Activated CD4-positive, CD25-positive, alpha-beta regulatory T cell treated with anti-CD3 and anti-CD28 coated beads, Interleukin-2, amount 50 U/mL, for 16 hours (primary cell): ENCODE results near the gene IL15RA.
"Not testable (repeated sequence)": the region's sequence is repeated elsewhere in the genome, so short reads cannot be mapped to it uniquely, and the experiment has no call there.

ENCODE experiments used
- DNase-seq: peaks from one replicate; pipeline ENCODE4 v3.0.0-alpha.2; 2020; ENCODE audit warnings: low read depth, low spot score

The IL15RA gene

DNA sequence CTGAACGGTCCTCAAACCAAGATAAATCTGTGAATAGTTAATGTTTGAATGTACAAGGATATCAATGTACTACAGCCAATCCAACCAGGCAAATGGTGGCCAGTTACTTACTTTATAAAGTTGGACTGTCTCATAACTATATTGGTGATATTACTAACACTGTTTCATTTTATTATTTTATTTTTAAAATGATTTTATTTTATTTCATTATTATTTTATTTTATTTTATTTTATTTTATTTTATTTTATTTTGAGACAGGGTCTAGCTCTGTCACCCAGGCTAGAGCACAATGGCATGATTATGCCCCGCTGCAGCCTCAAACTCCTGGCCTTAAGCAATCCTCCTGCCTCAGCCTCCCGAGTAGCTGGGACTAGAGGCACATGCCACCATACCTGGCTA lies 6.8 kb downstream of the IL15RA start:
- no peak for DNase-seq

DNA sequence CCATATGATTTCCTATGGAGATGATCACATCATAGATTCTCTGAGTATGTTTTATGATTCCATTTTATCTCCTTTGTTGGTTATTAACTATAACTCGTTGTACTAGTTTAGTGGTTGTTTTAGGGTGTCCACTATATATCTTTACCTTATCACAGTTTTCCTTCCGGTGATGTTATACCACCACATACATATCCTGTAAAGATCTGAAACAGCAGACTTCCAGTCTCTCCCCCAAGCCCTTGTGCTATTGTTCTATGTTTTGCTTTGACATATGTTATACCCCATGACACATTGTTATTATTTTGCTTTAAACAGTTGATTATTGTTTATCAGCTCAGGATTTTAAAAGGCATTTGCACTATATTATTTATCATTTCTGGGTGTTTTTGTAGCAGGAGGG lies 7.3 kb downstream of the IL15RA start:
- no peak for DNase-seq

DNA sequence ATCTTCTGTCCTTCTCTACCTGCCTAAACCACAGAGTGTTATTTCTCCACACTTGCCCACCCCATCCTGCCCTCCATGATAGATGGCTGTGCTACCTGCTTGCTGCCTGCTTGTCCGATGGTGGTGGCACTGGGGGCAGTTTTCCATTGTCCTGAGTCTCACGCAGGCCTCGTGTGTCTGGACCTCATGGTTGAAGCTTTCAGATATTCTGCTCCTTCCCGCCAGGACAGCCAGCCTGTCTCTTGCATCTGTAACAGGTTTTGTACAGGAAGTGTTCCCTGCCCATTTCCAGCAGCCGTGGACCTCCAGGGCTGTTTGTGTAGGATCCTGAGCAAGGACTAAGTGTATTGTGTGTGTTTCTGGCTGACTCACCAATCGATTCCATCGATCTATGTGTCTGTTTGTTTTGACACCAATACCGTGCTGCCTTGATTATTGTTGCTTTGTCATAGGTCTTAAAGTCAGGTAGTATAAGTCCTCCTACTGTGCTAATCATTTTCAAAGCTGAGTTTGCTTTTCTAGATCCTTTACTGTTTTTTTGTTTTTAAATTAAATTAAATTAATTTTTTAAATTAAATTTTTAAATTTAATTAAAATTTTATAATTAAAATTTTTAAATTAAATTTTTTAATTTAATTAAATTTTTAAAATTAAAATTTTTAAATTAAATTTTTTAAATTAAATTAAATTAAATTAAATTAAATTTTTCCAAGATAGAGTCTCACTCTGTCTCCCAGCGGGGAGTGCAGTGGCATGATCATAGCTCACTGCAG lies 8.5 kb downstream of the IL15RA start:
- DNase-seq: no peak

DNA sequence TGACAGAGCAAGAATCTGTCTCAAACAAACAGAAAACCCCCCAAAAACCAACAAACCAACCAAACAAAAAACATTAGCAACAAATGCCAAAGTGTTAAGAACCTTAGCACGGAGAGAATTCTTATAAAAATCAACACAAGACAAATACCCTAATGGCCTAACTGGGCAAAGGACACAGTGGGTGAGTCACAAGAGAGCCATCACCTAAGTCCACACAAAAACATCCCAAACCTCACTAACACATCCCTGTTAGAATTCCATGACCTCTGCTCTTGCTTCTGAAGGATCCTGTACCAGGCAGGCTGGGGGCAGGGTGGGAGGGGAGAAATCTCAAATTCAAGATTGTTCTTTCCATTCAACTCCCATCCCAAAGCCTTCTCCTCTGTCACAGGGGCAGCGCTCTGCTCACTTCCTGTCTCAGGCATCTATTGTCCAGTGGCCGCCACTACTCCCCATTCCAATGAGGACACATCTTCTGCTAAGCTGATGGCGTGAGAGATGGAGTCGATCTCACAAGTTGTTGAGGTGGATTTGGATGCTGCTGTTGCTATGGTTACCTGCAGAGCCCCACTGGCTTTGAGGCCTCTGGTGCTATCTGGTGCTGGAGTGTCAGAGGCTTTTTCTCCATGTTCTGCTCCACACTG lies 9.2 kb downstream of the IL15RA start:
- DNase-seq: no peak

GRCh38 chr10:5965266-5965665 lies 12.1 kb downstream of the IL15RA start:
- DNase-seq: no peak

DNA sequence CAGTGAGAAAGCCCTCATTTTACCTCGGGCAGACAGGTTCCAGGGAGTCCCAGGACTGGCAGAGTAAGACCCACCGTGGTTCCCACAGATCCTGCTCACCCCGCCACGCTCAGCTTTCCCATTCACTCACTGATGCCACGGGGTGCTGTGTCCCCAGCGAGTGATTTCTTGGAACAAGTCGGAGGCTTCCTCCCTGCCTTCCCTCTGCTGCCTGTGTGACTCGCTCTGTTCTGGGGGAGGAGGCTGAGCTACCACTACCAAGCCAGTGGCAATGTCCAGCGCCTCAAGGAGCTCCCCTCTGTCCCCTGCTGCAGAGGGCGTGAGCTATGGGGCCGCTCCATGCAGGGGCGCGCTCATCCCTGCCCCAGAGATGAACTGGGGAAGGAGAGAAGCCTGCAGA lies 12.6 kb downstream of the IL15RA start:
- DNase-seq: no peak

GRCh38 chr10:5963591-5963990 lies 13.8 kb downstream of the IL15RA start:
- DNase-seq: no peak

DNA sequence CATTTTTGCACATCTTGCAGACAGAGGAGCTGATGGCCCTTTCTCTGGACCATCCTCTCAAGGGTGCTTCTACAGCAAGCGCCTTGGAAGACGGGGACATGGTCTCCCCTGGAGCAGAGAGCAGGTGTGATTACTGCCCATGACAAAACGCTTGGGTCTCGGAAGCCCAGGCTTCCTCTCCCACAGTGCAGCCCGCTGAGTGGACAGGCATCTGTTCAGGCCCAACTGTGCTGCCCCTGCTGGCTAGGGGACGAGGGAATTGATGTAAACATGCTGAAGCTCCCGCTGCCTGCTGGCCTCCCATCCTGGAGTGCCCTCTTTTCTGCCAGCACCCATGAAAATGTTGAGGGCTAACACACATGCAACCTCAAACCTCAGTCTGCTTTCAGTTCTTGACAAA lies 14.3 kb downstream of the IL15RA start:
- no peak for DNase-seq

DNA sequence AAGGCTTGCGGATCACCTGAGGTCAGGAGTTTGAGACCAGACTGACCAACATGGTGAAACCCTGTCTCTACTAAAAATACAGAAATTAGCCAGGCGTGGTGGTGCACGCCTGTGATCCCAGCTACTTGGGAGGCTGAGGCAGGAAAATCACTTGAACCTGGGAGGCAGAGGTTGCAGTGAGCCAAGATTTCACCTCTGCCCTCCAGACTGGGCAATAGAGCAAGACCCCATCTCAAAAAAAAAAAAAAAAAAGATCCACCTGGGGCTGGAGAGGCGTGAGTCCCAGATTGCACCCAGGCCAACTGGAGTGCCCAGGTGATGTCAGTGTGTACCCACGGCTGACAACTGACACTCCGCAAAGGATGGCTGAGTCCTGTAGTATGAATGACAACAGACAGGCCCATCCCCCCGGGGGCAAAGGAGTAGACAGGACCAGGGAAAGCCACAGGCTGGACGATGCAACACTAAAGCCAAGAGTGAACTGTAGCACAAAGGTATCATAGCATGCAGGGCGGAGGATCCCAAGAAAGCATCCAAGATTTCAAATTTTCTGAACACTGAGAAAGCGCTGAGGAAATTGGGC lies 14.9 kb downstream of the IL15RA start:
- DNase-seq: not testable (repeated sequence)

- DNase-seq: no peak
Measured at GRCh38 chr10:5961405-5962100, 15.8 kb downstream of the IL15RA start.

DNA sequence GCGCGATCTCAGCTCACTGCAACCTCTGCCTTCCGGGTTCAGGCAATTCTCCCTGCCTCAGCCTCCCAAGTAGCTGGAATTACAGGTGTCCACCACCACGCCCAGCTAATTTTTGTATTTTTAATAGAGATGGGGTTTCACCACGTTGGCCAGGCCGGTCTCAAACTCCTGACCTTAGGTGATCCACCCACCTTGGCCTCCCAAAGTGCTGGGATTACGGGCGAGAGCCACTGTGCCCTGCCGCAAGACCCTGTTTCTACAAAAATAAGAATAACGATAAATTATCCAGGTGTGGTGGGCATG lies 16.4 kb downstream of the IL15RA start:
- DNase-seq: not testable (repeated sequence)

GRCh38 chr10:5960070-5960972 lies 17.0 kb downstream of the IL15RA start:
- no peak for DNase-seq

DNA sequence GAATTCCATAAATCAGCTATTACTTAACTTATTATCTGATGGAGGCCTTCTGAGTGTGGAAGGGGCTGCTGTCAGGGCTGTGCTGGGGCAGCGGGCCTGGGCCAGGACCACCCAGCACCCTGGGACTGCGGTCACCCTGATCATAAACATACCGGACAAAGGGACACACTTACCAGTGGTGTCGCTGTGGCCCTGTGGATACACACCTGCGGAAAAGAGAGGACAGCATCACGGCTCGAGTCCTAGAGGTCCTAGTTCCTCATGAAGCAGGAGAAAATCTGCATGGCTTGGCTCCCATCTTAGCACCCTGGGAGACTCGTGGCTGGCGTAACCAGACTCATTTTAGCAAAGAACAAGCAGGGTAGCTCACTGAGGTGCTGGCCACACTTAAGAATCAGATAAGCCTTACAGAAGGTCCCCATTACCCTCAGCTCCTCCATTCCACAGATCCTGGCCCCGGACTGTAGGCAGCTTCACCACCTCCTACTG lies 17.7 kb downstream of the IL15RA start:
- no peak for DNase-seq

DNA sequence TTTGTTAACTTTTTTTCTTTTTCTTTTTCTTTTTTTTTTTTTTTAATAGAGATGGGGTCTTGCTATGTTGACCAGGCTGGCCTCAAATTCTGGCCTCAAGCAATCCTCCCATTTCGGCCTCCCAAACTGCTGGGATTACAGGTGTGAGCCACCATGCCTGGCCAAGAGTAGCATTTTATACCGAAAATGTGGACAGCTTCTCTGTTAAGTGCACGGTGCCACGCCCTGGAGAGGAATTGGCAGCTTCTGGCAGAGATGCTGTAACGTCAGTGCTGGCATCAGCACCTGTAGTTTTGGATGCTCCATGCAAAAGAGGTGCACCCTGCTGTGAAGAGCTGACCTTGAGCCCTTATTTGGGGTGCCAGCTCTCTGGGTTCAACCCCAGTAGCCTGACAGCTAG lies 18.2 kb downstream of the IL15RA start:
- DNase-seq: no peak

- no peak for DNase-seq
Measured at GRCh38 chr10:5958675-5959074, 18.7 kb downstream of the IL15RA start.

GRCh38 chr10:5958077-5958476 lies 19.3 kb downstream of the IL15RA start:
- DNase-seq: no peak

GRCh38 chr10:5956146-5956936 lies 21.0 kb downstream of the IL15RA start:
- no peak for DNase-seq

GRCh38 chr10:5953676-5954075 lies 23.7 kb downstream of the IL15RA start:
- no peak for DNase-seq

DNA sequence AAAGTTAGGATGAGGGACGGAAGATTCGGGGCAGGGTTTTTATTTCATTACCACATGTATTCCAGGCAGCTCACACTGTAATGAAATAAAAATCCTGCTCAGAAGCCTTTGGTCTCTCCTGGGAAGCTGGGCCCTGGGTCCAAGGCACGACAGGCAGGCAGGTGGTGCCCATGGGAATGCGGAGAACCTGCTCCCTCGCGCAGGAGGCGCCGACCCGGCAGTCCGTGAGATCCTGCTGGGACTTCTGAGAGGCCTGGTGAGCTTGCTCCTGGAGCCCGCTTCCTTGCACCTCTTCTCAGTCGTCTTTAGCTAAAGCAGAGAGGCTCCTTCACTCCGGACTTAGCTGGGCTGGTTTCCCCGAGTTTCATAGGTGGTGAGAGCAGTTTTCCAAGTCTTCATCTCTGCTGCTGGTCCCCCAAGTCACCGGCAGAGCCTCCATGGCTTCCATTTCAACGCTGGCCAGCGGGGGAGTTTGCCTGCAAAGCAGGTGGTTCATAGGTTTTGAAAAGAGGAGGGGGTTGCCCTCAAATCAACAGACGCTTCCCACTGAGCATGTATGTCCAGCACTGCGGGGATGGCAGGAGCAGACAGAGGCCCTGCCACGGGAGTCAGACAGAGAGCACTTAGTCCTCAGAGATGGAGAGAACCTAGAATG lies 24.5 kb downstream of the IL15RA start:
- DNase-seq: no peak
